ENCODE measurements around the gene ZNF660.
"Not testable (repeated sequence)": the region's sequence is repeated elsewhere in the genome, so short reads cannot be mapped to it uniquely, and the experiment has no call there.

DNA sequence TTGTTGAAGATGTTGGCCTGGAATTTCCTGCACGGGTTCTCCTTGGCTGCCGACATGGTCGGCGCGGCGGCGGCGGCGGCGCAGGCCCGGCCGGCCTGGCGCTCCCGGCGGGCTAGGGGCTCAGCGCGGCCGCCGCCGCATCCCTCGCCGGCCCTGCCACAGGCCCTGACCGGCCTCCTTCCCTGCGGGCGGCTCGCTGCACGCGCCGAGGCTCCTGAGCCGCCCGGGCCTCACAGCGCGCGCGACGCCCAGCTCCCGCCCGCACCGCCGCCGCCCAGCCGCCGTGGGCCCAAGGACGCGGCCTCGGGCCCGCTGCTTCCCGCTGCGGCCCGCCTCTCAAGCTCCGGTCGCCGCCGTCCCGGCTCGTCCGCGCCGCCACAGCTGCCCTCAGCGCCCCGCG is 3.8 kb upstream of the ZNF660 start:
- not testable (repeated sequence) for TF ChIP-seq CTCF, POLR2A (IDR thresholded peaks at IDR 0.05)

Measured in uterus (tissue), 2 donors.